Femur (tissue), 1 donor: ENCODE measurements around the gene TAX1BP1.

Source experiments
- DNase-seq: peaks from one replicate; pipeline ENCODE4 v3.0.0-alpha.2; 2017

The TAX1BP1 gene

GRCh38 chr7:27739909-27740448 lies at the start of gene TAX1BP1:
TSS of gene TAX1BP1 (plus strand) at chr7:27740162. CDS start at chr7:27748525, 8,363 bp downstream.
- DNase-seq = peak; percentile 98

- no peak for DNase-seq
Measured at GRCh38 chr7:27690649-27691048, 49.3 kb upstream of the TAX1BP1 start.

- DNase-seq = no peak
Measured at GRCh38 chr7:27693794-27694193, 46.2 kb upstream of the TAX1BP1 start.

- DNase-seq = no peak
Measured at GRCh38 chr7:27695096-27695495, 44.9 kb upstream of the TAX1BP1 start.

- no peak for DNase-seq
Measured at GRCh38 chr7:27697861-27698430, 42.0 kb upstream of the TAX1BP1 start.

- no peak for DNase-seq
Measured at GRCh38 chr7:27699751-27700150, 40.2 kb upstream of the TAX1BP1 start.

GRCh38 chr7:27700501-27700900 lies 39.5 kb upstream of the TAX1BP1 start:
- no peak for DNase-seq

- no peak for DNase-seq
Measured at GRCh38 chr7:27703181-27703580, 36.8 kb upstream of the TAX1BP1 start.

GRCh38 chr7:27704422-27705199 lies 35.4 kb upstream of the TAX1BP1 start:
- DNase-seq = peak; percentile 29

GRCh38 chr7:27705200-27705594 lies 34.8 kb upstream of the TAX1BP1 start:
- no peak for DNase-seq

GRCh38 chr7:27708485-27708884 lies 31.5 kb upstream of the TAX1BP1 start:
- no peak for DNase-seq

GRCh38 chr7:27709137-27710075 lies 30.6 kb upstream of the TAX1BP1 start:
- DNase-seq = no peak

GRCh38 chr7:27712217-27712616 lies 27.7 kb upstream of the TAX1BP1 start:
- no peak for DNase-seq

GRCh38 chr7:27714831-27715444 lies 25.0 kb upstream of the TAX1BP1 start:
- no peak for DNase-seq

- DNase-seq = no peak
Measured at GRCh38 chr7:27723085-27723484, 16.9 kb upstream of the TAX1BP1 start.

- DNase-seq = no peak
Measured at GRCh38 chr7:27727058-27727457, 12.9 kb upstream of the TAX1BP1 start.

- no peak for DNase-seq
Measured at GRCh38 chr7:27730112-27730511, 9.8 kb upstream of the TAX1BP1 start.

- no peak for DNase-seq
Measured at GRCh38 chr7:27734583-27734982, 5.4 kb upstream of the TAX1BP1 start.

- no peak for DNase-seq
Measured at GRCh38 chr7:27735165-27735564, 4.8 kb upstream of the TAX1BP1 start.

GRCh38 chr7:27735831-27736230 lies 4.1 kb upstream of the TAX1BP1 start:
- DNase-seq = no peak

GRCh38 chr7:27737178-27737577 lies 2.8 kb upstream of the TAX1BP1 start:
- no peak for DNase-seq

GRCh38 chr7:27737616-27738015 lies 2.3 kb upstream of the TAX1BP1 start:
- no peak for DNase-seq
